B cell (primary cell): ENCODE results near the gene CITED2. TPM values are rescaled to one million over a fixed set of nuclear protein-coding genes. Genes with fewer than 3 reads are reported as not detected.

ENCODE experiments used
- ATAC-seq: fragments of 200-7000 bp; cut with Tn5 transposase; one replicate; pipeline ENCODE4 v1.10.0; 2021; ENCODE audit warnings: low read depth, mild to moderate bottlenecking, moderate number of reproducible peaks, moderate library complexity
- CTCF ChIA-PET: fragments of 350-600 bp; sonication (Branson Sonifier 250); formaldehyde crosslinking; loops from one replicate; lab custom pipeline; 2021; ENCODE audit warnings: antibody characterized with exemption, inconsistent platforms; lab: Charles Lee
- POLR2A ChIA-PET: fragments of 350-600 bp; sonication (Branson Sonifier 250); formaldehyde crosslinking; loops from one replicate; lab custom pipeline; 2021; ENCODE audit warnings: antibody characterized with exemption; lab: Charles Lee
- DNase-seq: peaks from one replicate; pipeline ENCODE4 v3.0.0; 2013
- H2AFZ ChIP-seq: 2 replicates; pipeline ENCODE4 v1.6.1; 2012; ENCODE audit warnings: mild to moderate bottlenecking, low read depth, low read length; ENCODE audit not compliant: insufficient read depth, poor library complexity, severe bottlenecking
- H3K27ac ChIP-seq, 2 donors: 1 replicate in 1 of 2; 2 replicates in 1 of 2; pipeline ENCODE4 v1.5.1; 2012 to 2013; ENCODE audit warnings: low read length in 2 of 2, mild to moderate bottlenecking in 2 of 2, moderate library complexity in 1 of 2
- H3K27me3 ChIP-seq, 4 experiments: fragments of 200-600 bp in 1 of 4; sonication (generic) in 1 of 4; replicated peaks in 1 of 4; 1 replicate in 2 of 4; 2 replicates in 2 of 4; pipeline versions ENCODE4 v1.6.1 to v1.7.0; 2013 to 2016; ENCODE audit warnings: low read length in 3 of 4, mild to moderate bottlenecking in 2 of 4, mixed read lengths in 1 of 4, moderate library complexity in 1 of 4; ENCODE audit not compliant: insufficient read depth in 4 of 4, control insufficient read depth in 3 of 4; ENCODE audit errors: control extremely low read depth in 1 of 4
- H3K36me3 ChIP-seq, 2 experiments: replicated peaks in 1 of 2; 1 replicate in 1 of 2; 2 replicates in 1 of 2; pipeline versions ENCODE4 v1.6.1 to v1.7.1; 2013; ENCODE audit warnings: low read length in 1 of 2; ENCODE audit not compliant: insufficient read depth in 2 of 2, control insufficient read depth in 1 of 2; ENCODE audit errors: control extremely low read depth in 1 of 2, extremely low read depth in 1 of 2
- H3K4me1 ChIP-seq, 2 donors: fragments of 200-600 bp in 1 of 2; sonication (generic) in 1 of 2; 1 replicate in 1 of 2; 2 replicates in 1 of 2; pipeline versions ENCODE4 v1.5.1 to v1.6.1; 2013 to 2017; ENCODE audit warnings: low read length in 2 of 2; ENCODE audit not compliant: control insufficient read depth in 2 of 2, insufficient read depth in 2 of 2
- H3K4me2 ChIP-seq: replicated peaks from 2 replicates; pipeline ENCODE3; 2012; ENCODE audit warnings: mild to moderate bottlenecking, low read depth, low read length; ENCODE audit not compliant: poor library complexity, severe bottlenecking
- H3K4me3 ChIP-seq, 5 experiments: fragments of 200-600 bp in 1 of 5; sonication (generic) in 1 of 5; 1 replicate in 3 of 5; 2 replicates in 2 of 5; pipeline versions ENCODE4 v1.5.1 to v1.7.0; 2011 to 2016; ENCODE audit warnings: low read length in 4 of 5, mild to moderate bottlenecking in 4 of 5, low read depth in 2 of 5, control low read depth in 1 of 5, moderate library complexity in 1 of 5; ENCODE audit not compliant: insufficient read depth in 1 of 5; ENCODE audit errors: control extremely low read depth in 1 of 5, extremely low read depth in 1 of 5
- H3K79me2 ChIP-seq: fragments of 200-600 bp; sonication (generic); one replicate; pipeline ENCODE4 v1.6.0; 2016; ENCODE audit warnings: low read length; ENCODE audit not compliant: control insufficient read depth, insufficient read depth
- H3K9ac ChIP-seq: fragments of 200-600 bp; sonication (generic); 2 replicates; pipeline ENCODE4 v1.6.1; 2017; ENCODE audit warnings: mild to moderate bottlenecking, low read length, moderate library complexity
- H3K9me3 ChIP-seq, 3 donors: one replicate each; pipeline versions ENCODE4 v1.6.1 to v1.7.1; 2013; ENCODE audit warnings: low read length in 2 of 3; ENCODE audit not compliant: control insufficient read depth in 2 of 3, insufficient read depth in 1 of 3; ENCODE audit errors: control extremely low read depth in 1 of 3
- H4K20me1 ChIP-seq: 2 replicates; pipeline ENCODE4 v1.6.0; 2012; ENCODE audit warnings: mild to moderate bottlenecking, low read length; ENCODE audit not compliant: insufficient read depth, control insufficient read depth, poor library complexity, severe bottlenecking
- H3K27ac Mint-ChIP-seq: one replicate; pipeline ENCODE4 v1.8.0; 2021; ENCODE audit warnings: mixed read lengths
- H3K27me3 Mint-ChIP-seq: one replicate; pipeline ENCODE4 v1.8.0; 2021; ENCODE audit warnings: mixed read lengths
- H3K4me1 Mint-ChIP-seq: one replicate; pipeline ENCODE4 v1.8.0; 2021; ENCODE audit warnings: mixed read lengths
- H3K4me3 Mint-ChIP-seq: one replicate; pipeline ENCODE4 v1.8.0; 2021; ENCODE audit warnings: mixed read lengths
- H3K9me3 Mint-ChIP-seq: one replicate; pipeline ENCODE4 v1.8.0; 2022; ENCODE audit warnings: mixed read lengths; ENCODE audit not compliant: insufficient read depth
- CTCF ChIP-seq: fragments of 200-600 bp; IDR thresholded peaks from one replicate; pipeline ENCODE4 v1.8.0; 2022; ENCODE audit warnings: antibody characterized with exemption, mild to moderate bottlenecking
- EZH2 ChIP-seq: IDR thresholded peaks from 2 replicates; pipeline ENCODE4 v1.6.1; 2012; ENCODE audit warnings: borderline replicate concordance, low read depth, mild to moderate bottlenecking, moderate library complexity, low read length; ENCODE audit not compliant: insufficient read depth, poor library complexity, severe bottlenecking
- WGBS: methylation state at CpG from one replicate; pipeline ENCODE4 v1.1.5; 2013; ENCODE audit warnings: missing lambda C conversion rate; ENCODE audit not compliant: insufficient coverage; 5-methylcytosine and 5-hydroxymethylcytosine counted together
- intact Hi-C: fragments of 100-400 bp; cut with micrococcal nuclease; formaldehyde crosslinking; loops from one replicate; pipeline ENCODE4 v1.10.0; 2022
- polyA plus RNA-seq: library from polyadenylated mRNA; depleted of rRNA; stranded (reverse); fragments of >200 nt; gene quantifications from 2 replicates; pipeline ENCODE4 v1.2.3, GENCODE V29; 2012
- total RNA-seq, 2 donors: library from RNA; stranded (reverse); fragments of 120-200 nt in 1 of 2; gene quantifications; 1 replicate in 1 of 2; 2 replicates in 1 of 2; pipeline versions ENCODE4 v1.2.3 to v1.2.4, GENCODE V29; 2013 to 2022

Gene CITED2
- total and polyA plus RNA-seq, 2 donors (not counting 1 experiment from before 2014, with no cell fraction given): 56.2 to 67.9 TPM

- Mint-ChIP-seq H3K27me3 (no peaks in the 10 kb centered on the region), H3K4me3 (no peak overlapping the region), H3K27ac (no peak overlapping the region), H3K9me3 (no peaks in the 10 kb centered on the region), H3K4me1 (peaks cover 2% of the 10 kb centered on the region)
- Histone ChIP-seq H3K4me1 (no peaks in the 10 kb centered on the region), H4K20me1 (no peaks in the 10 kb centered on the region), H3K79me2 (no peaks in the 10 kb centered on the region), H3K9ac (no peak overlapping the region), H3K9me3 (no peaks in the 10 kb centered on the region), H2AFZ (no peak overlapping the region), H3K27me3 (no peaks in the 10 kb centered on the region), H3K4me3 (no peak overlapping the region), H3K4me2 (no peak overlapping the region), H3K27ac (no peak overlapping the region), H3K36me3 (no peaks in the 10 kb centered on the region)
- TF ChIP-seq EZH2 (no peak), CTCF (no peak)
- DNase-seq (no peak), ATAC-seq (no peak)
- 80% methylated on average over 1 of the region's 5 CpGs for WGBS
- POLR2A ChIA-PET: no interaction called here
- CTCF ChIA-PET: no interaction called here
- intact Hi-C loops: no loop called here
Measured at GRCh38 chr6:139418481-139419132, 44.2 kb upstream of the CITED2 start.

GRCh38 chr6:139416146-139416545 lies 41.7 kb upstream of the CITED2 start:
- no peaks in the 10 kb centered on the region for H3K4me1 ChIP-seq
- ChIA-PET CTCF (no interaction called here), POLR2A (no interaction called here)
- no peaks in the 10 kb centered on the region for H3K9me3 Mint-ChIP-seq
- H3K4me3 Mint-ChIP-seq: no peak overlapping the region
- no peaks in the 10 kb centered on the region for H3K27me3 Mint-ChIP-seq
- H3K4me1 Mint-ChIP-seq: no peaks in the 10 kb centered on the region
- H3K4me3 ChIP-seq: no peak overlapping the region
- H3K79me2 ChIP-seq: no peaks in the 10 kb centered on the region
- H2AFZ ChIP-seq: no peak overlapping the region
- DNase-seq: no peak
- intact Hi-C loops: no loop called here
- no peak for TF ChIP-seq EZH2
- no peak for TF ChIP-seq CTCF
- no peak overlapping the region for H3K27ac Mint-ChIP-seq
- no peak overlapping the region for H3K4me2 ChIP-seq
- H3K27ac ChIP-seq: no peak overlapping the region
- WGBS: 100% methylated on average over 2 of the region's 2 CpGs
- no peak overlapping the region for H3K9ac ChIP-seq
- no peaks in the 10 kb centered on the region for H4K20me1 ChIP-seq
- no peaks in the 10 kb centered on the region for H3K36me3 ChIP-seq
- peaks cover 0 to 3% (median 0%) of the 10 kb centered on the region in 3 donors for H3K9me3 ChIP-seq
- H3K27me3 ChIP-seq: no peaks in the 10 kb centered on the region
- no peak for ATAC-seq
